Mesothelial cell of epicardium (in vitro differentiated cells): ENCODE results near the gene POLN. TPM values are rescaled to one million over a fixed set of nuclear protein-coding genes. Genes with fewer than 3 reads are reported as not detected.

Experiments used
- DNase-seq, 2 experiments: peaks; one replicate each; pipeline ENCODE4 v3.0.0; 2021; ENCODE audit warnings: low spot score in 2 of 2; ENCODE audit not compliant: unreplicated experiment in 2 of 2
- H3K27ac Mint-ChIP-seq: 2 replicates; pipeline ENCODE4 v1.8.0; 2021; ENCODE audit warnings: mixed read lengths
- H3K27me3 Mint-ChIP-seq: 2 replicates; pipeline ENCODE4 v1.8.0; 2021; ENCODE audit warnings: low read depth, mixed read lengths
- H3K36me3 Mint-ChIP-seq: 2 replicates; pipeline ENCODE4 v1.8.0; 2021; ENCODE audit warnings: mixed read lengths
- H3K4me1 Mint-ChIP-seq: 2 replicates; pipeline ENCODE4 v1.8.0; 2021; ENCODE audit warnings: mixed read lengths
- H3K4me3 Mint-ChIP-seq: 2 replicates; pipeline ENCODE4 v1.8.0; 2021; ENCODE audit warnings: mild to moderate bottlenecking, moderate library complexity, mixed read lengths
- H3K9me3 Mint-ChIP-seq: 2 replicates; pipeline ENCODE4 v1.8.0; 2021; ENCODE audit warnings: mixed read lengths
- total RNA-seq: library from RNA; stranded (reverse); gene quantifications from 3 replicates; pipeline ENCODE4 v1.2.1, GENCODE V29; 2021
- TF ChIP-seq, protein P1 (sequence below): fragments of 200-600 bp; sonication (generic); IDR thresholded peaks from one replicate; pipeline ENCODE4 v1.5.0; 2021; ENCODE audit warnings: antibody characterized with exemption; ENCODE audit not compliant: unreplicated experiment

Gene POLN
- total RNA-seq, 1 donor from 2014 or later = 5.8 TPM

DNA sequence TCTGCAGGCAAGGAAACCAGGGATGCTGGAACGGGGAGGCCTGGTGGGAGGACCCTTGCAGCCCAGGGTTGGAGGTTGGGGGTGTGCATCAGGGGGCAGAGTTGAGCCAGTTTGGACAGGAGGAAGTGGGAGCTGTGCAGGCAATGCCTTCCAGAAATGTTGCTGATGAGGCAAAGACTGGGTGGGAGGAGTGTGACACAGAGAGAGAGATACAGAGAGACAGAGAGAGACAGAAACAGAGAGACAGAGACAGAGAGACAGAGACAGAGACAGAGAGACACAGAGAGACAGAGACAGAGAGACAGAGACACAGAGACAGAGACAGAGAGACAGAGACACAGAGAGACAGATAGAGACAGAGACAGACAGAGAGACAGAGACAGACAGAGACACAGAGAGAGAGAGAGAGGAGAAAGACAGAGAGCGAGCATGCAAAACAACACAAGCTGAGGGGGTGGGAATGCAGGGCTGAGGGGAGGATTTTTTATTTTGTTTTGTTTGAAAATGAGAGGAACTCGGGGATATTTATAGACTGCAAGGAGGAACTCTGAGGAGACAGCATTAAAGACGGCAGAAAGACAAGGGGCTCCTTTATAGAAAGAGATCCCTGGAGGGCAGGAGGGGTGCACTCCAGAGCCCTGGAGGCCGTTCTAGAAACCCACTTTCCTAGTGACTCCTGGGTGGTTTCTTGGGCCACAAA is 1.9 kb upstream of the POLN start:
- Mint-ChIP-seq H3K27me3 (no peaks in the 10 kb centered on the region), H3K4me3 (no peak overlapping the region), H3K27ac (peak overlapping the region; percentile 17), H3K36me3 (no peaks in the 10 kb centered on the region), H3K9me3 (no peaks in the 10 kb centered on the region), H3K4me1 (peaks cover 32% of the 10 kb centered on the region)
- DNase-seq = no peak
- TF ChIP-seq, protein P1, sequence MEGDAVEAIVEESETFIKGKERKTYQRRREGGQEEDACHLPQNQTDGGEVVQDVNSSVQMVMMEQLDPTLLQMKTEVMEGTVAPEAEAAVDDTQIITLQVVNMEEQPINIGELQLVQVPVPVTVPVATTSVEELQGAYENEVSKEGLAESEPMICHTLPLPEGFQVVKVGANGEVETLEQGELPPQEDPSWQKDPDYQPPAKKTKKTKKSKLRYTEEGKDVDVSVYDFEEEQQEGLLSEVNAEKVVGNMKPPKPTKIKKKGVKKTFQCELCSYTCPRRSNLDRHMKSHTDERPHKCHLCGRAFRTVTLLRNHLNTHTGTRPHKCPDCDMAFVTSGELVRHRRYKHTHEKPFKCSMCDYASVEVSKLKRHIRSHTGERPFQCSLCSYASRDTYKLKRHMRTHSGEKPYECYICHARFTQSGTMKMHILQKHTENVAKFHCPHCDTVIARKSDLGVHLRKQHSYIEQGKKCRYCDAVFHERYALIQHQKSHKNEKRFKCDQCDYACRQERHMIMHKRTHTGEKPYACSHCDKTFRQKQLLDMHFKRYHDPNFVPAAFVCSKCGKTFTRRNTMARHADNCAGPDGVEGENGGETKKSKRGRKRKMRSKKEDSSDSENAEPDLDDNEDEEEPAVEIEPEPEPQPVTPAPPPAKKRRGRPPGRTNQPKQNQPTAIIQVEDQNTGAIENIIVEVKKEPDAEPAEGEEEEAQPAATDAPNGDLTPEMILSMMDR = no peak

- no peaks in the 10 kb centered on the region for H3K27me3 Mint-ChIP-seq
- no peak for DNase-seq
- peaks cover 36% of the 10 kb centered on the region for H3K4me1 Mint-ChIP-seq
- peak overlapping the region; percentile 85 for H3K27ac Mint-ChIP-seq
- H3K9me3 Mint-ChIP-seq = no peaks in the 10 kb centered on the region
- TF ChIP-seq, protein P1 = no peak
- peak overlapping the region; percentile 89 for H3K4me3 Mint-ChIP-seq
- H3K36me3 Mint-ChIP-seq = peaks cover 2% of the 10 kb centered on the region
Measured at GRCh38 chr4:2241003-2241402, 918 bp downstream of the POLN start.

- DNase-seq = no peak
- Mint-ChIP-seq H3K27me3 (no peaks in the 10 kb centered on the region), H3K27ac (no peak overlapping the region), H3K4me1 (peaks cover 27% of the 10 kb centered on the region), H3K36me3 (peaks cover 9% of the 10 kb centered on the region), H3K4me3 (no peak overlapping the region), H3K9me3 (no peaks in the 10 kb centered on the region)
- TF ChIP-seq, protein P1 = no peak
Measured at GRCh38 chr4:2236944-2237666, 4.8 kb downstream of the POLN start.

- Mint-ChIP-seq H3K36me3 (peaks cover 8% of the 10 kb centered on the region), H3K9me3 (no peaks in the 10 kb centered on the region), H3K4me3 (no peak overlapping the region), H3K27me3 (no peaks in the 10 kb centered on the region), H3K4me1 (no peaks in the 10 kb centered on the region), H3K27ac (no peak overlapping the region)
- no peak for DNase-seq
- TF ChIP-seq, protein P1 = no peak
Measured at GRCh38 chr4:2231082-2231481, 10.8 kb downstream of the POLN start.

GRCh38 chr4:2226261-2226660 is 15.7 kb downstream of the POLN start:
- TF ChIP-seq, protein P1 = no peak
- Mint-ChIP-seq H3K9me3 (no peaks in the 10 kb centered on the region), H3K27ac (no peak overlapping the region), H3K36me3 (no peaks in the 10 kb centered on the region), H3K4me1 (no peaks in the 10 kb centered on the region), H3K27me3 (no peaks in the 10 kb centered on the region), H3K4me3 (no peak overlapping the region)
- DNase-seq = no peak
